Measurements from ENCODE around the gene CRIM1.

DNA sequence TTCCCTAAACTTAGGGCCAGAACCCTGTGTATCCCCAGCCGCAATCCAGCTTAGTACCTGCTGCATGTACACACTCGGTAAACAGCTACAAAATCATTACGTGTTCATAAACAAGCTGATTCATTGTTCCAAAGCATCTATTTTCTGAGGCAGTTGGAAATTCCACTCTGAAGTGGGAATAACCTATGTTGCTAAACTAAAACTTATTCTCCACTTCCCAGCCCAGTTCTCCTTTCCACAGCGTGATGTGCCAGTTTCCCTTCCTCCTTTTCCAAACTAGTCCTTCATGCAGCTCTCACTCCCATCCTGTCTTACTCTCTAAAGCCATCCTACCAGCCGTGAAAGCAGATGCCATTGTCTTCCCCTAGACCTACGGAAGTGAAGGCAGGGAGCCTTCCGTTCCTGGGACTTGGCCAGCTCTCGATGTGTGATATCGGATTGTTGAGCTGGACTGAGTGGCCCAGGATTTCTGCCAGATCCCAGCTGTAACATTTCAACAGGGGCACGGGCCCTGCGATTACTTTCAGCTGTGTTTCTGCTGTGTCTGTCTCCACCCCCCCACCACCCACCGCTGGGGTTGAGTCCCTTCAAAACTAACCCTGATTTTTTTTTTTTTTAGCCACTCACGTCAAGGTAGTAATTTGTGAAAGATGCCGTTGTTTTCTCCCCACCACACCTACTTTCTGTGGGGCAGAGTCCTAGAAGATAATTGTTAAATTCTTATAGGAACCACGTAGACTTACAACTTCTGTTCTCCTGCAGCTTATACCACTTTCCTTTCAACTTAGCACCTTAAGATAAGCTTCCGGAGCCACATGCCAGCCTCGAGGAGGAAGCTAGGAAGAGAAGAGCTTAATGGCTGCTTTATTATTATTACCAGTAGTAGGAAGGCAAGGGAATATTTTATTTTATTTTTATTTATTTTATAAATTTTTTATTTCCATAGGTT lies 100.9 kb downstream of the CRIM1 start:
- TF ChIP-seq, protein P1, sequence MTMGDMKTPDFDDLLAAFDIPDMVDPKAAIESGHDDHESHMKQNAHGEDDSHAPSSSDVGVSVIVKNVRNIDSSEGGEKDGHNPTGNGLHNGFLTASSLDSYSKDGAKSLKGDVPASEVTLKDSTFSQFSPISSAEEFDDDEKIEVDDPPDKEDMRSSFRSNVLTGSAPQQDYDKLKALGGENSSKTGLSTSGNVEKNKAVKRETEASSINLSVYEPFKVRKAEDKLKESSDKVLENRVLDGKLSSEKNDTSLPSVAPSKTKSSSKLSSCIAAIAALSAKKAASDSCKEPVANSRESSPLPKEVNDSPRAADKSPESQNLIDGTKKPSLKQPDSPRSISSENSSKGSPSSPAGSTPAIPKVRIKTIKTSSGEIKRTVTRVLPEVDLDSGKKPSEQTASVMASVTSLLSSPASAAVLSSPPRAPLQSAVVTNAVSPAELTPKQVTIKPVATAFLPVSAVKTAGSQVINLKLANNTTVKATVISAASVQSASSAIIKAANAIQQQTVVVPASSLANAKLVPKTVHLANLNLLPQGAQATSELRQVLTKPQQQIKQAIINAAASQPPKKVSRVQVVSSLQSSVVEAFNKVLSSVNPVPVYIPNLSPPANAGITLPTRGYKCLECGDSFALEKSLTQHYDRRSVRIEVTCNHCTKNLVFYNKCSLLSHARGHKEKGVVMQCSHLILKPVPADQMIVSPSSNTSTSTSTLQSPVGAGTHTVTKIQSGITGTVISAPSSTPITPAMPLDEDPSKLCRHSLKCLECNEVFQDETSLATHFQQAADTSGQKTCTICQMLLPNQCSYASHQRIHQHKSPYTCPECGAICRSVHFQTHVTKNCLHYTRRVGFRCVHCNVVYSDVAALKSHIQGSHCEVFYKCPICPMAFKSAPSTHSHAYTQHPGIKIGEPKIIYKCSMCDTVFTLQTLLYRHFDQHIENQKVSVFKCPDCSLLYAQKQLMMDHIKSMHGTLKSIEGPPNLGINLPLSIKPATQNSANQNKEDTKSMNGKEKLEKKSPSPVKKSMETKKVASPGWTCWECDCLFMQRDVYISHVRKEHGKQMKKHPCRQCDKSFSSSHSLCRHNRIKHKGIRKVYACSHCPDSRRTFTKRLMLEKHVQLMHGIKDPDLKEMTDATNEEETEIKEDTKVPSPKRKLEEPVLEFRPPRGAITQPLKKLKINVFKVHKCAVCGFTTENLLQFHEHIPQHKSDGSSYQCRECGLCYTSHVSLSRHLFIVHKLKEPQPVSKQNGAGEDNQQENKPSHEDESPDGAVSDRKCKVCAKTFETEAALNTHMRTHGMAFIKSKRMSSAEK (CRISPR knock-in tag; IDR thresholded peaks at IDR 0.05; ENCODE audit: borderline replicate concordance): no peak
- TF ChIP-seq, protein P2, sequence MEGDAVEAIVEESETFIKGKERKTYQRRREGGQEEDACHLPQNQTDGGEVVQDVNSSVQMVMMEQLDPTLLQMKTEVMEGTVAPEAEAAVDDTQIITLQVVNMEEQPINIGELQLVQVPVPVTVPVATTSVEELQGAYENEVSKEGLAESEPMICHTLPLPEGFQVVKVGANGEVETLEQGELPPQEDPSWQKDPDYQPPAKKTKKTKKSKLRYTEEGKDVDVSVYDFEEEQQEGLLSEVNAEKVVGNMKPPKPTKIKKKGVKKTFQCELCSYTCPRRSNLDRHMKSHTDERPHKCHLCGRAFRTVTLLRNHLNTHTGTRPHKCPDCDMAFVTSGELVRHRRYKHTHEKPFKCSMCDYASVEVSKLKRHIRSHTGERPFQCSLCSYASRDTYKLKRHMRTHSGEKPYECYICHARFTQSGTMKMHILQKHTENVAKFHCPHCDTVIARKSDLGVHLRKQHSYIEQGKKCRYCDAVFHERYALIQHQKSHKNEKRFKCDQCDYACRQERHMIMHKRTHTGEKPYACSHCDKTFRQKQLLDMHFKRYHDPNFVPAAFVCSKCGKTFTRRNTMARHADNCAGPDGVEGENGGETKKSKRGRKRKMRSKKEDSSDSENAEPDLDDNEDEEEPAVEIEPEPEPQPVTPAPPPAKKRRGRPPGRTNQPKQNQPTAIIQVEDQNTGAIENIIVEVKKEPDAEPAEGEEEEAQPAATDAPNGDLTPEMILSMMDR (IDR thresholded peaks at IDR 0.05): no peak
- TF ChIP-seq, protein P3, sequence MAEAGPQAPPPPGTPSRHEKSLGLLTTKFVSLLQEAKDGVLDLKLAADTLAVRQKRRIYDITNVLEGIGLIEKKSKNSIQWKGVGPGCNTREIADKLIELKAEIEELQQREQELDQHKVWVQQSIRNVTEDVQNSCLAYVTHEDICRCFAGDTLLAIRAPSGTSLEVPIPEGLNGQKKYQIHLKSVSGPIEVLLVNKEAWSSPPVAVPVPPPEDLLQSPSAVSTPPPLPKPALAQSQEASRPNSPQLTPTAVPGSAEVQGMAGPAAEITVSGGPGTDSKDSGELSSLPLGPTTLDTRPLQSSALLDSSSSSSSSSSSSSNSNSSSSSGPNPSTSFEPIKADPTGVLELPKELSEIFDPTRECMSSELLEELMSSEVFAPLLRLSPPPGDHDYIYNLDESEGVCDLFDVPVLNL (CRISPR knock-in tag; IDR thresholded peaks at IDR 0.05; ENCODE audit: borderline replicate concordance, low read depth): no peak
